Prostate gland (tissue), 2 donors: Measurements from ENCODE around the gene SMURF2. TPM values are rescaled to one million over a fixed set of nuclear protein-coding genes. Genes with fewer than 3 reads are reported as not detected.

Experiments used
- DNase-seq: peaks from one replicate; pipeline ENCODE4 v3.0.0-alpha.2; 2019; ENCODE audit warnings: low spot score
- H3K27ac ChIP-seq, 2 donors: fragments of 200-600 bp; sonication (generic); 2 replicates each; pipeline ENCODE4 v1.5.1; 2017 to 2019
- H3K27me3 ChIP-seq: fragments of 200-600 bp; sonication (generic); replicated peaks from 2 replicates; pipeline ENCODE4 v1.5.1; 2019; ENCODE audit not compliant: insufficient read depth
- H3K36me3 ChIP-seq, 2 donors: fragments of 200-600 bp; sonication (generic); 1 replicate in 1 of 2; 2 replicates in 1 of 2; pipeline versions ENCODE4 v1.5.1 to v1.8.1; 2017 to 2019
- H3K4me1 ChIP-seq: fragments of 200-600 bp; sonication (generic); replicated peaks from 2 replicates; pipeline ENCODE4 v1.5.1; 2019
- H3K4me3 ChIP-seq, 2 donors: fragments of 200-600 bp; sonication (generic); 2 replicates each; pipeline ENCODE4 v1.5.1; 2017 to 2019
- H3K9me3 ChIP-seq: fragments of 200-600 bp; sonication (generic); 2 replicates; pipeline ENCODE4 v1.5.1; 2017
- CTCF ChIP-seq, 4 experiments: fragments of 200-600 bp in 2 of 4; fragments of 450-650 bp in 2 of 4; sonication (generic) in 2 of 4; IDR thresholded peaks; 1 replicate in 3 of 4; 2 replicates in 1 of 4; pipeline ENCODE4 v1.5.1; 2016 to 2019; ENCODE audit warnings: antibody characterized with exemption in 4 of 4, mild to moderate bottlenecking in 2 of 4, moderate library complexity in 2 of 4
- POLR2A ChIP-seq: fragments of 450-650 bp; IDR thresholded peaks from one replicate; pipeline ENCODE4 v1.6.1; 2016; ENCODE audit warnings: antibody characterized with exemption, mild to moderate bottlenecking
- POLR2AphosphoS5 ChIP-seq: sonication (generic); formaldehyde crosslinking; IDR thresholded peaks from one replicate; pipeline ENCODE4 v1.6.1; 2017; ENCODE audit warnings: antibody characterized with exemption
- WGBS: methylation state at CpG from one replicate; pipeline ENCODE4 v1.1.5; 2018; 5-methylcytosine and 5-hydroxymethylcytosine counted together
- intact Hi-C: fragments of 100-400 bp; cut with DNase I; formaldehyde crosslinking; loops from one replicate; pipeline ENCODE4 v1.14.2; 2022
- total RNA-seq, 2 donors: library from RNA; depleted of rRNA; stranded (reverse); fragments of >200 nt; gene quantifications; one replicate each; pipeline ENCODE4 v1.1.0, GENCODE V29; 2016

Gene SMURF2
- total RNA-seq, 2 donors from 2014 or later: 21.5 to 29.1 TPM

- H3K4me3 ChIP-seq: no peak overlapping the region
- intact Hi-C loops: no loop called here
- no peak overlapping the region for H3K27ac ChIP-seq
- DNase-seq: no peak
- no peaks in the 10 kb centered on the region for H3K27me3 ChIP-seq
- no peaks in the 10 kb centered on the region for H3K4me1 ChIP-seq
- H3K36me3 ChIP-seq: no peaks in the 10 kb centered on the region
- no peaks in the 10 kb centered on the region for H3K9me3 ChIP-seq
- 88% methylated on average over 10 of the region's 10 CpGs for WGBS
- TF ChIP-seq POLR2AphosphoS5: no peak
- no peak for TF ChIP-seq POLR2A
Measured at GRCh38 chr17:64599187-64599676, 62.9 kb downstream of the SMURF2 start.

GRCh38 chr17:64598672-64599071, 63.4 kb downstream of the SMURF2 start:
- Histone ChIP-seq H3K9me3 (no peaks in the 10 kb centered on the region), H3K36me3 (no peaks in the 10 kb centered on the region), H3K4me3 (no peak overlapping the region), H3K27me3 (no peaks in the 10 kb centered on the region), H3K27ac (no peak overlapping the region), H3K4me1 (no peaks in the 10 kb centered on the region)
- DNase-seq: no peak
- no peak for TF ChIP-seq CTCF (IDR thresholded peaks at IDR 0.05)
- no peak for TF ChIP-seq POLR2AphosphoS5
- no peak for TF ChIP-seq POLR2A
- 78% methylated on average over 2 of the region's 2 CpGs for WGBS
- intact Hi-C loops: no loop called here

GRCh38 chr17:64596988-64597387, 65.1 kb downstream of the SMURF2 start:
- Histone ChIP-seq H3K27ac (no peak overlapping the region), H3K4me3 (no peak overlapping the region), H3K36me3 (no peaks in the 10 kb centered on the region), H3K4me1 (no peaks in the 10 kb centered on the region), H3K27me3 (no peaks in the 10 kb centered on the region), H3K9me3 (no peaks in the 10 kb centered on the region)
- no peak for TF ChIP-seq CTCF (IDR thresholded peaks at IDR 0.05)
- TF ChIP-seq POLR2A: no peak
- no peak for TF ChIP-seq POLR2AphosphoS5
- intact Hi-C loops: no loop called here
- no peak for DNase-seq
- WGBS: 100% methylated on average over 1 of the region's 1 CpG

GRCh38 chr17:64596439-64596838, 65.7 kb downstream of the SMURF2 start:
- no peak for DNase-seq
- no peaks in the 10 kb centered on the region for H3K27me3 ChIP-seq
- no peaks in the 10 kb centered on the region for H3K4me1 ChIP-seq
- WGBS: 91% methylated on average over 2 of the region's 2 CpGs
- no peak overlapping the region for H3K27ac ChIP-seq
- no peak overlapping the region for H3K4me3 ChIP-seq
- H3K36me3 ChIP-seq: no peaks in the 10 kb centered on the region
- TF ChIP-seq POLR2AphosphoS5 (no peak), POLR2A (no peak), CTCF (IDR thresholded peaks at IDR 0.05) (no peak)
- H3K9me3 ChIP-seq: no peaks in the 10 kb centered on the region
- intact Hi-C loops: no loop called here

- no peak for DNase-seq
- H3K4me1 ChIP-seq: no peaks in the 10 kb centered on the region
- no peak overlapping the region for H3K4me3 ChIP-seq
- 85% methylated on average over 1 of the region's 1 CpG for WGBS
- H3K27ac ChIP-seq: no peak overlapping the region
- H3K36me3 ChIP-seq: no peaks in the 10 kb centered on the region
- TF ChIP-seq CTCF (IDR thresholded peaks at IDR 0.05): no peak
- TF ChIP-seq POLR2AphosphoS5: no peak
- no peak for TF ChIP-seq POLR2A
- intact Hi-C loops: no loop called here
- H3K27me3 ChIP-seq: no peaks in the 10 kb centered on the region
- H3K9me3 ChIP-seq: no peaks in the 10 kb centered on the region
Measured at GRCh38 chr17:64591944-64592343, 70.2 kb downstream of the SMURF2 start.
